ENCODE data around the gene WIPF3.

GRCh38 chr7:29805031-29805430 lies 1.3 kb upstream of the WIPF3 start:
- TF ChIP-seq EZH2 (IDR thresholded peaks at IDR 0.05; ENCODE audit: insufficient read depth, poor library complexity, severe bottlenecking) (no peak), EZH2phosphoT487 (IDR thresholded peaks at IDR 0.05; ENCODE audit: insufficient read depth, low read depth) (no peak)

All from GM23248 (cell line).